CD8-positive, alpha-beta memory T cell (primary cell): Measurements from ENCODE around the gene NSMCE1. TPM values are rescaled to one million over a fixed set of nuclear protein-coding genes. Genes with fewer than 3 reads are reported as not detected.

ENCODE experiments used
- CTCF ChIA-PET: fragments of 350-600 bp; sonication (Branson Sonifier 250); formaldehyde crosslinking; loops from one replicate; lab custom pipeline; 2021; ENCODE audit warnings: antibody characterized with exemption; lab: Charles Lee
- POLR2A ChIA-PET: fragments of 350-600 bp; sonication (Branson Sonifier 250); formaldehyde crosslinking; loops from one replicate; lab custom pipeline; 2021; ENCODE audit warnings: antibody characterized with exemption; lab: Charles Lee
- DNase-seq, 5 donors: peaks; one replicate each; pipeline versions ENCODE4 v3.0.0 to v3.0.0-alpha.2; 2020 to 2022; ENCODE audit warnings: mixed read lengths in 1 of 5
- H3K27ac ChIP-seq: one replicate; pipeline ENCODE4 v1.7.0; 2013; ENCODE audit warnings: low read depth, mild to moderate bottlenecking, low read length, moderate library complexity
- H3K27me3 ChIP-seq: 2 replicates; pipeline ENCODE4 v1.7.0; 2013; ENCODE audit warnings: low read length, mild to moderate bottlenecking; ENCODE audit not compliant: insufficient read depth, poor library complexity, severe bottlenecking
- H3K36me3 ChIP-seq: 2 replicates; pipeline ENCODE4 v1.7.0; 2013; ENCODE audit warnings: mild to moderate bottlenecking, low read length, moderate library complexity; ENCODE audit not compliant: insufficient read depth
- H3K4me1 ChIP-seq: 2 replicates; pipeline ENCODE4 v1.7.0; 2013; ENCODE audit warnings: mild to moderate bottlenecking, low read length, moderate library complexity; ENCODE audit not compliant: insufficient read depth
- H3K4me3 ChIP-seq: 2 replicates; pipeline ENCODE4 v1.7.0; 2013; ENCODE audit warnings: mild to moderate bottlenecking, low read length
- H3K9me3 ChIP-seq: 2 replicates; pipeline ENCODE4 v1.7.0; 2013; ENCODE audit warnings: mild to moderate bottlenecking, low read length
- H3K27ac Mint-ChIP-seq, 8 donors: one replicate each; pipeline ENCODE4 v1.8.0; 2020 to 2021; ENCODE audit warnings: mixed read lengths in 8 of 8, mild to moderate bottlenecking in 6 of 8, inconsistent platforms in 3 of 8, moderate library complexity in 3 of 8
- H3K27me3 Mint-ChIP-seq, 2 donors: one replicate each; pipeline ENCODE4 v1.8.0; 2020 to 2021; ENCODE audit warnings: mixed read lengths in 2 of 2, mild to moderate bottlenecking in 1 of 2, moderate library complexity in 1 of 2
- H3K36me3 Mint-ChIP-seq, 3 donors: one replicate each; pipeline ENCODE4 v1.8.0; 2020 to 2021; ENCODE audit warnings: mixed read lengths in 3 of 3, inconsistent platforms in 1 of 3, mild to moderate bottlenecking in 1 of 3
- H3K4me1 Mint-ChIP-seq, 3 donors: one replicate each; pipeline ENCODE4 v1.8.0; 2020 to 2021; ENCODE audit warnings: mixed read lengths in 3 of 3, inconsistent platforms in 1 of 3, mild to moderate bottlenecking in 1 of 3
- H3K4me3 Mint-ChIP-seq, 7 donors: one replicate each; pipeline ENCODE4 v1.8.0; 2020 to 2021; ENCODE audit warnings: mixed read lengths in 7 of 7, mild to moderate bottlenecking in 6 of 7, moderate library complexity in 4 of 7, inconsistent platforms in 2 of 7
- H3K9me3 Mint-ChIP-seq, 5 donors: one replicate each; pipeline ENCODE4 v1.8.0; 2020 to 2022; ENCODE audit warnings: mixed read lengths in 5 of 5, mild to moderate bottlenecking in 3 of 5, moderate library complexity in 2 of 5, inconsistent platforms in 1 of 5
- polyA plus RNA-seq: library from polyadenylated mRNA; unstranded; fragments of 300-500 nt; fragmentation: Illumina TruSeq; gene quantifications from one replicate; pipeline ENCODE4 v1.2.3, GENCODE V29; 2021
- total RNA-seq, 2 experiments: library from RNA; stranded (reverse); gene quantifications; one replicate each; pipeline ENCODE4 v1.2.3, GENCODE V29; 2021

NSMCE1 gene
- total and polyA plus RNA-seq, 3 experiments from 2014 or later: 103 to 132 (median 114) TPM

DNA sequence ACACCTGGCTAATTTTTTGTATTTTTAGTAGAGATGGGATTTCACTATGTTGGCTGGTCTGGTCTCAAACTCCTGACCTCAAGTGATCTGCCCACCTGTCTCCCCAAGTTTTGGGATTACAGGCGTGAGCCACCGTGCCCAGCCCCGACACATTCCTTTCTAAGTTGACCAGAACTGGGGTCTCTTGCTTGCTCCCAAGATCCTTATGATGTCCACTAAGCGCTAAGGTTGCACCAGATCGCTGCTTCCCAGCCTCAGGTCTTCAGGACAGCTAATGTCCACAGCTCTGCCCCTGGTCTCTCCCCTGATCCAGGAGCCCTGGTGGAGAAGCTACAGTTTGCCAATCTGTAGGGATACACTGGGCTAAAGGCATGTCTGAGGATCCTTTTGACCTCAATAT, 29.5 kb downstream of the NSMCE1 start:
- peak overlapping the region; percentile 97 to 100 (median 100) for H3K27ac Mint-ChIP-seq
- H3K9me3 Mint-ChIP-seq: no peaks in the 10 kb centered on the region
- DNase-seq: no peak
- peaks cover 69 to 89% (median 85%) of the 10 kb centered on the region in 3 donors for H3K4me1 Mint-ChIP-seq
- peak overlapping the region in 2 of 7 donors; percentile 5 to 11 for H3K4me3 Mint-ChIP-seq
- ChIA-PET POLR2A (no interaction called here), CTCF (interaction anchor here (1.0 kb wide), 2 partner anchors 8 to 28 kb away, joined by 3 to 4 read pairs; no protein-coding TSS in a partner anchor)
- Histone ChIP-seq H3K4me1 (peaks cover 79% of the 10 kb centered on the region), H3K27ac (no peak overlapping the region), H3K36me3 (no peaks in the 10 kb centered on the region), H3K9me3 (no peaks in the 10 kb centered on the region), H3K4me3 (no peak overlapping the region), H3K27me3 (no peaks in the 10 kb centered on the region)
- H3K27me3 Mint-ChIP-seq: peaks cover 0 to 3% of the 10 kb centered on the region in 2 donors
- H3K36me3 Mint-ChIP-seq: peaks cover 3 to 7% (median 4%) of the 10 kb centered on the region in 3 donors

DNA sequence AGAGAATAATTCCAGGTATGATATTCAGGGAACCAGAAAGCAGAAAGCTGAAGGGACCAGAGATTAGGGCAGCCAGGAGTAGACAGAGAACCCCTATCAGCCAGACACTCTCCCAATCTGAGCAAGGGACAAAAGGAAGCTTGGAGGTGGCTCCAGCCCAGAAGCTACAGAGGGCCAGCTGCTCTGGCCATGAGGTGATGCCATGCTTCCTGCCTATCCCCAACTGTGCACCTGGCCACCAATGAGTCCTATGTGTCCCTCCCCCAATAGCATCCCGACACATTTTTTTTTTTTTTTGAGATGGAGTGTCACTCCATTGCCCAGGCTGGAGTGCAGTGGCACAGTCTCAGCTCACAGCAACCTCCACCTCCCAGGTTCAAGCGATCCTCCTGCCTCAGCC, 30.0 kb downstream of the NSMCE1 start:
- DNase-seq: no peak
- H3K27me3 ChIP-seq: no peaks in the 10 kb centered on the region
- Mint-ChIP-seq H3K27me3 (peaks cover 0 to 3% of the 10 kb centered on the region in 2 donors), H3K4me1 (peaks cover 69 to 89% (median 85%) of the 10 kb centered on the region in 3 donors), H3K36me3 (peaks cover 3 to 7% (median 4%) of the 10 kb centered on the region in 3 donors), H3K27ac (peak overlapping the region; percentile 97 to 100 (median 100)), H3K4me3 (peak overlapping the region; percentile 30 to 90 (median 81)), H3K9me3 (no peaks in the 10 kb centered on the region)
- H3K9me3 ChIP-seq: no peaks in the 10 kb centered on the region
- no peak overlapping the region for H3K4me3 ChIP-seq
- CTCF ChIA-PET: interaction anchor here (0.9 to 1.4 kb wide), 3 partner anchors 11 to 28 kb away, joined by 3 to 5 read pairs (median 4); no protein-coding TSS in a partner anchor
- POLR2A ChIA-PET: interaction anchor here (1.9 to 5.0 kb wide), 3 partner anchors 35 to 211 kb away, joined by 7 to 56 read pairs (median 7); partner anchors contain the start of gene KDM8
- H3K36me3 ChIP-seq: peaks cover under 1% of the 10 kb centered on the region
- peaks cover 79% of the 10 kb centered on the region for H3K4me1 ChIP-seq
- peak overlapping the region; percentile 81 for H3K27ac ChIP-seq

DNA sequence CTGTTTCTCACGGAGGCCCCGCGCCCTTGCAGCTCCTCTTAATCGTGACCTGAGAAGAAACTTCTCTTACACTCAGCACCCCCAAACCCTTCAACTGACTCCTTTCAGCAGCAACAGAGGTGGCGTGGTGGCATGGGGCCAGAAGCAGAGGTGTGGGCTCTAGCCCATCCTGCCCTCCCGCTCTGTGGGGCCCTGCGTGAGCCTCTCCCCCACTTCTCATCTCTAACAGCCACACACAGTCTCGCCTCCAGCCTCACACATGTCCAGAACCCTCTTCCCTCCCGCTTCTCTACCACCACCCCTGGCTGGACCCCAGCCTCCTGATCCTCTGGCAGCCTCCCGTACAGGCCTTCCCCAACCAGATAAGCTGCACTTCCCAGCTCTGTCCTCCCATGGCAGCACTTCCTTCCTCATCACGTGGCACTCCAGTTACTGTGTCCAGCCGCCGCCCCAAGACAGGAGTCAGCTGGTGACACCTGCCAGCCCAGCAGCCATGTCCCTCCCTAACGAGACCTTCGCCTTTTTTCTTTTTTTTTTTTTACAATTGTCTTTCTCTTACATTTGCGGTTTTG, 30.5 kb downstream of the NSMCE1 start:
- Histone ChIP-seq H3K36me3 (peaks cover 3% of the 10 kb centered on the region), H3K27me3 (no peaks in the 10 kb centered on the region), H3K4me3 (peak overlapping the region; percentile 33), H3K27ac (peak overlapping the region; percentile 81), H3K4me1 (peaks cover 79% of the 10 kb centered on the region), H3K9me3 (no peaks in the 10 kb centered on the region)
- Mint-ChIP-seq H3K27ac (peak overlapping the region; percentile 97 to 100 (median 100)), H3K9me3 (no peaks in the 10 kb centered on the region), H3K4me1 (peaks cover 70 to 89% (median 85%) of the 10 kb centered on the region in 3 donors), H3K36me3 (peaks cover 3 to 10% (median 4%) of the 10 kb centered on the region in 3 donors), H3K4me3 (peak overlapping the region; percentile 53 to 90 (median 81)), H3K27me3 (peaks cover 0 to 3% of the 10 kb centered on the region in 2 donors)
- ChIA-PET CTCF (interaction anchor here (0.9 to 4.8 kb wide), 3 partner anchors 10 to 130 kb away, joined by 3 to 66 read pairs (median 5); no protein-coding TSS in a partner anchor), POLR2A (interaction anchor here (1.9 to 5.0 kb wide), 3 partner anchors 34 to 212 kb away, joined by 7 to 56 read pairs (median 7); partner anchors contain the start of gene KDM8)
- peak in 3 of 5 donors; percentile 18 to 69 (median 42) for DNase-seq

DNA sequence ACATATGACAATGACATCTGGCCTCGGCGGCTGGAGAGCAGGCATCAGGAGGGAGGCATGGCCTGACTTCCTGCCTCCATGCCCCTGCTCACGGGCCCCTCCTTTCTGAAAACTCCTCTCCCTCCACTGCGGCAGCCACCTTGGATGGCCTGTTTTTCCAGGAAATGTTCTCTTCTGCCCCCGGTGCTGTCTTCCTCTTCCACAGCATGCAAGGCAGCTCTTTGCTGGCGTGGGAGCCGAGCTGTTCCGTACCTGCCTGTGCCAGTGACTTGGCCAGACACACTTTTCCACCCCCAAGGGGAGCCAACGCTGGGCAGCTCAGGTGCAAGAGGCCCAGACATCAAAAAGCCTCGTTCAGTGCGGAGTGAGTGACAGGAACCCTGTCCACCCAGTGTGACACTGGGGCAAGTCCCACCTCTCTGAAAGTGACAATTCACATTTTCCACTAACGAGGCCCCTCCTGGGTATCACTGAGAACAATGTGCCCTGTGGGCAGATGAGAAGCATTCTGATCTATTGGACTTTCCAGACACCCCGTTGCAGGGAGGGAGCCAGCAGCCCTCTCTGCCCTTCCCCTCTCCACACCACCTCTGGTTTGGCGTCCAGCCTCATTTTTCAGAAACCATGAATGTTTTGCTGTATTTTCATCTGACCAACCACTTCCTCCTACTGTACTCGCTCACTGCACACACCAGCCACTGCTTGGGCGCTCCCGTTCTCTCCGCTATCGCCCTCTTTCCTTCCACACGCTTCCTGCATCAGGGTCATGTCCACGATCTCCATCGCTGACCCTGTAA, 31.2 kb downstream of the NSMCE1 start:
- H3K36me3 ChIP-seq: peaks cover 3% of the 10 kb centered on the region
- peaks cover 3 to 16% (median 4%) of the 10 kb centered on the region in 3 donors for H3K36me3 Mint-ChIP-seq
- no peaks in the 10 kb centered on the region for H3K9me3 ChIP-seq
- DNase-seq: peak; percentile 56 to 87 (median 67)
- H3K4me3 Mint-ChIP-seq: peak overlapping the region; percentile 53 to 90 (median 81)
- POLR2A ChIA-PET: interaction anchor here (0.6 to 5.0 kb wide), 9 partner anchors 11 to 227 kb away, joined by 3 to 56 read pairs (median 5); partner anchors contain the start of genes KDM8 and NSMCE1
- CTCF ChIA-PET: interaction anchor here (0.9 to 4.8 kb wide), 14 partner anchors 13 to 227 kb away, joined by 3 to 66 read pairs (median 5); no protein-coding TSS in a partner anchor
- H3K4me1 ChIP-seq: peaks cover 79% of the 10 kb centered on the region
- H3K27me3 ChIP-seq: no peaks in the 10 kb centered on the region
- H3K4me1 Mint-ChIP-seq: peaks cover 70 to 89% (median 85%) of the 10 kb centered on the region in 3 donors
- peak overlapping the region; percentile 33 for H3K4me3 ChIP-seq
- no peaks in the 10 kb centered on the region for H3K9me3 Mint-ChIP-seq
- peak overlapping the region; percentile 97 to 100 (median 100) for H3K27ac Mint-ChIP-seq
- H3K27me3 Mint-ChIP-seq: peaks cover 0 to 3% of the 10 kb centered on the region in 2 donors
- peak overlapping the region; percentile 81 for H3K27ac ChIP-seq

DNA sequence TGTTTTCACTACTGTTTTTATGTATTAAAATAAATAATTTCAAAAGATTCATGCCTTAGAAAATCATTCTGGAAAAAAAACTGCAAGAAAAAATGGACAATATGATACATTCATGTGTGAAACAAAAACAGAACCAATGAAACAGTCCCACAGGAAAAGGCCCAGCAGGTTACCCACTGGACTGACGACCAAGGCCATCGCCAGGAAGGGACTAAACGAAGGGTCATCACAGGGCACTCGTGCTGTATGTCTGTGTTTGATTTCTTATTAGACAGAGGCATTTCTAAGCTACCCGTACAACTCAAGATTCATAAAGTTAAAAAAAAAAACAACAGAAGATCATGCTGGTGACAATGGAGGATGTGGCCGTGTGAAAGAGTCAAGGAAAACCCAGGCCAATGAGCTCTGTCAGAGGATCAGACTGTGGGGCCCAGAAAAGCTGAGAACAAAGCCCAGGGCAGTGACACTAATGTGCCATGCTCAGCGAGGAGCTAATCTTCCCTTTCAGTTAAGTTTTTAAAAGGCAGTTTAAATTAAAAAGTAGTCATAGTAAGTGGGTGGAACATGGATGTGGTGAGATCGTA, 31.8 kb downstream of the NSMCE1 start:
- Mint-ChIP-seq H3K4me3 (peak overlapping the region; percentile 53 to 90 (median 81)), H3K27me3 (peaks cover 0 to 3% of the 10 kb centered on the region in 2 donors), H3K36me3 (peaks cover 3 to 20% (median 4%) of the 10 kb centered on the region in 3 donors), H3K9me3 (no peaks in the 10 kb centered on the region), H3K4me1 (peaks cover 75 to 89% (median 85%) of the 10 kb centered on the region in 3 donors), H3K27ac (peak overlapping the region; percentile 97 to 100 (median 100))
- Histone ChIP-seq H3K4me3 (peak overlapping the region; percentile 9), H3K9me3 (no peaks in the 10 kb centered on the region), H3K36me3 (peaks cover 3% of the 10 kb centered on the region), H3K27me3 (no peaks in the 10 kb centered on the region), H3K4me1 (peaks cover 83% of the 10 kb centered on the region), H3K27ac (peak overlapping the region; percentile 81)
- DNase-seq: no peak
- CTCF ChIA-PET: interaction anchor here (0.7 to 4.8 kb wide), 15 partner anchors 11 to 228 kb away, joined by 3 to 66 read pairs (median 5); no protein-coding TSS in a partner anchor
- POLR2A ChIA-PET: interaction anchor here (0.6 to 5.0 kb wide), 12 partner anchors 11 to 227 kb away, joined by 3 to 56 read pairs (median 6); partner anchors contain the start of genes KDM8 and NSMCE1

DNA sequence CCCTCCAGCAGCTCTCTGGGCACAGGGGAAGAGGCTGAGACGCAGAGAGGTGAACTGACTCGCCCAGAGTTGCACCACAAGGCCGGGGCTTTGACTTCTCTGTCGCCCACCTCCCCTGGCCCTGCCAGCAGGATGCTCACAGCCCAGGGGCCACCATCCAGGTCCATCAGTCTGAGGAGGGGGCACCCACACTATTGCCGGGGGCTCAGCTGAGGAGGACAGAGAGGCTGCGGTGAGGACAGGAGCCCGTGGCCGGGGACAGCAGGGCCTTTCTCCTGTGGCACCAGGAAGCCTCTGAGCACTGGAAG, 32.7 kb downstream of the NSMCE1 start:
- peak overlapping the region; percentile 49 to 90 (median 81) for H3K4me3 Mint-ChIP-seq
- Histone ChIP-seq H3K4me3 (peak overlapping the region; percentile 17), H3K4me1 (peaks cover 91% of the 10 kb centered on the region), H3K9me3 (no peaks in the 10 kb centered on the region), H3K36me3 (peaks cover 3% of the 10 kb centered on the region), H3K27ac (peak overlapping the region; percentile 83), H3K27me3 (no peaks in the 10 kb centered on the region)
- H3K36me3 Mint-ChIP-seq: peaks cover 3 to 18% (median 4%) of the 10 kb centered on the region in 3 donors
- peaks cover 0 to 3% of the 10 kb centered on the region in 2 donors for H3K27me3 Mint-ChIP-seq
- POLR2A ChIA-PET: interaction anchor here (0.6 to 5.0 kb wide), 8 partner anchors 33 to 228 kb away, joined by 3 to 56 read pairs (median 9); partner anchors contain the start of genes KDM8 and NSMCE1
- DNase-seq: no peak
- no peaks in the 10 kb centered on the region for H3K9me3 Mint-ChIP-seq
- peak overlapping the region; percentile 97 to 100 (median 99) for H3K27ac Mint-ChIP-seq
- H3K4me1 Mint-ChIP-seq: peaks cover 82 to 95% (median 91%) of the 10 kb centered on the region in 3 donors
- CTCF ChIA-PET: interaction anchor here (0.7 to 4.8 kb wide), 24 partner anchors 8 to 227 kb away, joined by 3 to 66 read pairs (median 8); no protein-coding TSS in a partner anchor
